Measurements from ENCODE around the gene ILF3.

ILF3 gene

DNA sequence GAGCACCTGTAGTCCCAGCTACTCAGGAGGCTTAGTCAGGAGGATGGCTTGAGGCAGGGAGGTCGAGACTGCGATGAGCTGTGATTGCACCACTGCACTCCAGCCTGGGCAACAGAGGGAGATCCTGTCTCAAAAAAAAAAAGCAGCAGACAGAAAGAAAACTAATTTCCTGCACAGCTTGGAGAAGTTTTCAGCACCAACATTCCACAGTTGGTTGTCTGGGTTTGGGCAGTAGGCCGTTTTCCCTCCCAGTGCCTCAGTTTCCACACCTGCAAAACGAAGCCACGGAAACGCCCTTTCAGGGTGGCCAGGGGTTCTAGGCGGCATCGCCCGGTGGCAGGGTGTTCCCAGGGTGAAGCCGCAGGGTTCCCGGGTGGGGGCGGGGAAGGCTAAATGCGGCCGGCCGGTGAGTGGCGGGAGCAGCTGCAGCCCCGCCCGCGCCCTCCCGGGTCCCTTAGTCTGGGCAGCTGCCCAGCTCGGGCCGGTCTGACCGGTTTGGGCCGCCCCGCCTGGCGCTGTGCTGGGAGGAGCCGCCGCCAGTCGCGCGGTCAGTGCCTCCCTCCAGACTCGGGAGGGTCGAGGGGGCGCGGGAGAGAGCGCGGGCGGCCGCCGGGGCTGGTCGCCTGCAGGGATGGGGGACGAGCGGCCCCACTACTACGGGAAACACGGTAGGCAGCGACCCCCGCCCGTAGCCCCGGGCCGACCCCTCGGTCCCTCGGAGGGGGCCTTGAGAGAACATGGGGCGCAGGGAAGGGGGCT is 29.0 kb upstream of the ILF3 start, which contains the start of gene SLC44A2:
Gene SLC44A2, plus strand, starts transcription at position 551 of the 759 bp plus-strand sequence. Its CDS starts 81 bp downstream, at position 632.
- H3K36me3 ChIP-seq = peaks cover 96% of the 10 kb centered on the region
- H3K4me3 ChIP-seq (ENCODE audit: low read depth in 1 of 2, low read length in 1 of 2) = no peak within 1 kb of the TSS
- TF ChIP-seq, protein P1, sequence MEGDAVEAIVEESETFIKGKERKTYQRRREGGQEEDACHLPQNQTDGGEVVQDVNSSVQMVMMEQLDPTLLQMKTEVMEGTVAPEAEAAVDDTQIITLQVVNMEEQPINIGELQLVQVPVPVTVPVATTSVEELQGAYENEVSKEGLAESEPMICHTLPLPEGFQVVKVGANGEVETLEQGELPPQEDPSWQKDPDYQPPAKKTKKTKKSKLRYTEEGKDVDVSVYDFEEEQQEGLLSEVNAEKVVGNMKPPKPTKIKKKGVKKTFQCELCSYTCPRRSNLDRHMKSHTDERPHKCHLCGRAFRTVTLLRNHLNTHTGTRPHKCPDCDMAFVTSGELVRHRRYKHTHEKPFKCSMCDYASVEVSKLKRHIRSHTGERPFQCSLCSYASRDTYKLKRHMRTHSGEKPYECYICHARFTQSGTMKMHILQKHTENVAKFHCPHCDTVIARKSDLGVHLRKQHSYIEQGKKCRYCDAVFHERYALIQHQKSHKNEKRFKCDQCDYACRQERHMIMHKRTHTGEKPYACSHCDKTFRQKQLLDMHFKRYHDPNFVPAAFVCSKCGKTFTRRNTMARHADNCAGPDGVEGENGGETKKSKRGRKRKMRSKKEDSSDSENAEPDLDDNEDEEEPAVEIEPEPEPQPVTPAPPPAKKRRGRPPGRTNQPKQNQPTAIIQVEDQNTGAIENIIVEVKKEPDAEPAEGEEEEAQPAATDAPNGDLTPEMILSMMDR (IDR thresholded peaks at IDR 0.05) = no peak
- H3K9me3 ChIP-seq = no peaks in the 10 kb centered on the region
- H3K4me1 ChIP-seq (ENCODE audit: control insufficient read depth in 1 of 2, insufficient read depth in 1 of 2, low read depth in 1 of 2, low read length in 1 of 2) = peaks cover 0 to 8% of the 10 kb centered on the region in 2 experiments
- no peaks in the 10 kb centered on the region for H3K27me3 ChIP-seq
- no peak within 1 kb of the TSS for H3K27ac ChIP-seq

DNA sequence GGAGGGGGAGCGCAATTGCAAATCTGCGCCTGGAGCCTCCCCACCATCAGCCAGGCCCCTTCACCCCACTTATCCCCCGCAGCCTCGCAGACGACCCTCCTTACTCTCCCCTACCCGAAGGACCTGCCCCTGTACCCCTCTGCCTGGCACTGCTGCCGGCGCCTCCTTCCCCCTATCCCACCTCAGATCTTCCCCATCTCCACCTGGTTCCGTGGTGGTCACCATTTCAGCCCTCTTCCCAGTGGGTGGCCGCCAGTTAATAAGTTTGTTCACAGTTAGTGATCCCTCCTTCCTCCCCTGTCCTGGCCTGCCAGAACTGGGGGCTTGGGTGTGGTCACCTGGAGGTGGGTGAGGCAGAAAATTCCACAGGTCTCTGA is 28.4 kb upstream of the ILF3 start:
- H3K4me1 ChIP-seq (ENCODE audit: control insufficient read depth in 1 of 2, insufficient read depth in 1 of 2, low read depth in 1 of 2, low read length in 1 of 2) = peaks cover 0 to 8% of the 10 kb centered on the region in 2 experiments
- no peak overlapping the region for H3K27ac ChIP-seq
- TF ChIP-seq, protein P1 (IDR thresholded peaks at IDR 0.05) = no peak
- no peaks in the 10 kb centered on the region for H3K27me3 ChIP-seq
- H3K36me3 ChIP-seq = peaks cover 96% of the 10 kb centered on the region
- no peak overlapping the region for H3K4me3 ChIP-seq (ENCODE audit: low read depth in 1 of 2, low read length in 1 of 2)
- no peaks in the 10 kb centered on the region for H3K9me3 ChIP-seq

DNA sequence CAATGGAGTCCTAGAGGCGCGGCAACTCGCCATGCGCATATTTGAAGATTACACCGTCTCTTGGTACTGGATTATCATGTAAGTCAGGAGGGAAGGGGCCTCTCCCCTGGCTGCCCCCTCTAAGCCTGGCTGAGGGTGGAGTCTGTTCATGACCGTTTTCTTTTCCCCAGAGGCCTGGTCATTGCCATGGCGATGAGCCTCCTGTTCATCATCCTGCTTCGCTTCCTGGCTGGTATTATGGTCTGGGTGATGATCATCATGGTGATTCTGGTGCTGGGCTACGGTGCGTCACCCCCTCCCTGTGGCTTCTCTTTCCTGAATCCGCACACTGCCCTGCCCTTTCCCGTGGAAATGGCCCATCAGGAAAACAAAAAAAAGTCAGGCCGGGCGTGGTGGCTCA is 22.3 kb upstream of the ILF3 start:
- Histone ChIP-seq H3K4me1 (ENCODE audit: control insufficient read depth in 1 of 2, insufficient read depth in 1 of 2, low read depth in 1 of 2, low read length in 1 of 2) (peaks cover 16 to 21% of the 10 kb centered on the region in 2 experiments), H3K9me3 (peaks cover 7% of the 10 kb centered on the region), H3K4me3 (ENCODE audit: low read depth in 1 of 2, low read length in 1 of 2) (no peak overlapping the region), H3K27me3 (no peaks in the 10 kb centered on the region), H3K36me3 (peaks cover 100% of the 10 kb centered on the region), H3K27ac (no peak overlapping the region)
- TF ChIP-seq, protein P1 (IDR thresholded peaks at IDR 0.05) = no peak

DNA sequence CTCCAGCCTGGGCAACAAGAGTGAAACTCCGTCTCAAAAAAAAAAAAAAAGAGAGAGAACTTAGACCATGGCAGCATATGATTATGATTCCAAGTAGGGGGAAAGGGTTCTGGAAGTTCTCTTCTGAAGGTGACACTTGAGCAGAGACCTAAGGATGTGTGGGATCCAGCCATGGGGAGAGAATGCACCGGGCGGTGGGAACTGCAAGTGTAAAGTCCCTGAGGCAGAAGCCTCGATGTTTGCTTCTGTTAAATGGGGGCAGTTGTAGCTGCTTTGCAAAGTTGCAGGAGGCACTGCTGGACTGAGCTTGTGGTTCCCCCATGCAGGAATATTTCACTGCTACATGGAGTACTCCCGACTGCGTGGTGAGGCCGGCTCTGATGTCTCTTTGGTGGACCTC is 19.7 kb upstream of the ILF3 start:
- H3K9me3 ChIP-seq = peaks cover 8% of the 10 kb centered on the region
- peak overlapping the region; percentile 66 for H3K27ac ChIP-seq
- H3K27me3 ChIP-seq = no peaks in the 10 kb centered on the region
- H3K36me3 ChIP-seq = peaks cover 100% of the 10 kb centered on the region
- TF ChIP-seq, protein P1 (IDR thresholded peaks at IDR 0.05) = no peak
- H3K4me3 ChIP-seq (ENCODE audit: low read depth in 1 of 2, low read length in 1 of 2) = no peak overlapping the region
- peaks cover 35 to 43% of the 10 kb centered on the region in 2 experiments for H3K4me1 ChIP-seq (ENCODE audit: control insufficient read depth in 1 of 2, insufficient read depth in 1 of 2, low read depth in 1 of 2, low read length in 1 of 2)

DNA sequence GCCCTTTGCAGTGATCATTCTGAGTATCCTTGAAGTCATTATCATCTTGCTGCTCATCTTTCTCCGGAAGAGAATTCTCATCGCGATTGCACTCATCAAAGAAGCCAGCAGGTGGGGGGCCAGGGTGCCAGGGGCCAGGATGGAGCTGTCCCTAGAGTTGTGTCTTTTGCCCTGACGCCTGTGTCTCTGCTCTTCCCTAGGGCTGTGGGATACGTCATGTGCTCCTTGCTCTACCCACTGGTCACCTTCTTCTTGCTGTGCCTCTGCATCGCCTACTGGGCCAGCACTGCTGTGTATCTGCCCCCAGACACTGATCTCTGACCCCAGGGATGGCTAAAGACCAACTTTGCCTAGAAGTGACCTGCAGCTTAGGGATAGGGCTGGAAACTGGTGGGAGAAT is 19.2 kb upstream of the ILF3 start:
- peaks cover 99% of the 10 kb centered on the region for H3K36me3 ChIP-seq
- H3K27me3 ChIP-seq = no peaks in the 10 kb centered on the region
- peaks cover 8% of the 10 kb centered on the region for H3K9me3 ChIP-seq
- peak overlapping the region in 1 of 2 experiments; percentile 21 for H3K4me3 ChIP-seq (ENCODE audit: low read depth in 1 of 2, low read length in 1 of 2)
- TF ChIP-seq, protein P1 (IDR thresholded peaks at IDR 0.05) = no peak
- H3K4me1 ChIP-seq (ENCODE audit: control insufficient read depth in 1 of 2, insufficient read depth in 1 of 2, low read depth in 1 of 2, low read length in 1 of 2) = peaks cover 41 to 48% of the 10 kb centered on the region in 2 experiments
- peak overlapping the region; percentile 66 for H3K27ac ChIP-seq

Data from neutrophil (primary cell).